ENCODE measurements around the gene MTCH1. TPM values are rescaled to one million over a fixed set of nuclear protein-coding genes. Genes with fewer than 3 reads are reported as not detected.

The MTCH1 gene
- total and polyA plus RNA-seq, 10 of the 15 experiments (the other 5 are each of a cell fraction or from before 2014, with no cell fraction given): 7.2 to 128 (median 85.2) TPM

GRCh38 chr6:36986704-36987047 lies 680 bp upstream of the MTCH1 start:
- H3K4me1 ChIP-seq (ENCODE audit: control insufficient read depth, insufficient read depth, low read length): peaks cover 9% of the 10 kb centered on the region
- peaks cover 2 to 4% of the 10 kb centered on the region in 2 experiments; a peak in 2 of 4 replicates for H3K36me3 ChIP-seq (ENCODE audit: control insufficient read depth in 2 of 2, insufficient read depth in 2 of 2, low read length in 1 of 2)
- peak overlapping the region; percentile 90 for H3K27ac ChIP-seq (ENCODE audit: control insufficient read depth, insufficient read depth)
- BruUV-seq (replicated peaks): no TSS peak
- H4K20me1 ChIP-seq (ENCODE audit: control insufficient read depth, insufficient read depth): no peaks in the 10 kb centered on the region
- intact Hi-C loops (cut with micrococcal nuclease; ENCODE audit: unreplicated experiment): loop anchor here (2.0 kb wide), 1 partner anchor 20 kb away; no protein-coding TSS in a partner anchor
- peak overlapping the region; percentile 94 for H3K9ac ChIP-seq (ENCODE audit: control insufficient read depth, insufficient read depth, low read length)
- POLR2A ChIA-PET: interaction anchor here (1.0 to 4.9 kb wide), 8 partner anchors 15 to 271 kb away, joined by 3 to 74 read pairs (median 5); partner anchors contain the start of genes FGD2 and TBC1D22B
- peak overlapping the region; percentile 39 for H3K4me2 ChIP-seq (ENCODE audit: control insufficient read depth, insufficient read depth)
- RAD21 ChIA-PET (ENCODE audit: unreplicated experiment): interaction anchor here (1.0 to 3.7 kb wide), 8 partner anchors 9 to 185 kb away, joined by 3 to 42 read pairs (median 5); partner anchors contain the start of genes C6orf89 and FGD2
- DNase-seq (ENCODE audit: low read depth, low spot score): no peak
- FAIRE-seq: peak; percentile 96
- H3K4me3 ChIP-seq: peak overlapping the region; percentile 93
- no peaks in the 10 kb centered on the region; a peak in 1 of 4 replicates for H3K27me3 ChIP-seq (replicated peaks in 1 of 2; ENCODE audit: control insufficient read depth in 2 of 2, insufficient read depth in 2 of 2, low read length in 1 of 2)
- H2AFZ ChIP-seq (ENCODE audit: control insufficient read depth, low read depth, low read length): peak overlapping the region; percentile 87
- peaks cover 44% of the 10 kb centered on the region for H3K79me2 ChIP-seq (ENCODE audit: control insufficient read depth, insufficient read depth, low read length)
- in situ Hi-C loops (cut with MboI): no loop called here
- ATAC-seq: peak; percentile 32
- TF ChIP-seq EZH2 (IDR thresholded peaks at IDR 0.05; ENCODE audit: borderline replicate concordance, control insufficient read depth, low read depth, low read length) (no peak), RELB (IDR thresholded peaks at IDR 0.05; ENCODE audit: low read depth) (0 out of 2 replicates have a peak, but pooled peaks have one; percentile 36), GABPA (IDR thresholded peaks at IDR 0.05; ENCODE audit: low read depth) (no peak), PBX3 (IDR thresholded peaks at IDR 0.05; ENCODE audit: insufficient replicate concordance, low read depth, low read length) (no peak), E2F4 (IDR thresholded peaks at IDR 0.05; ENCODE audit: low read depth, low read length) (no peak)
- CTCF ChIA-PET: interaction anchor here (0.8 to 1.4 kb wide), 5 partner anchors 9 to 220 kb away, joined by 3 to 10 read pairs (median 3); partner anchors contain the start of gene C6orf89
- no peaks in the 10 kb centered on the region for H3K9me3 ChIP-seq (replicated peaks; ENCODE audit: control insufficient read depth, insufficient read depth, low read length)
- SMC1A ChIA-PET (ENCODE audit: uncharacterized antibody, unreplicated experiment): interaction anchor here (2.8 to 5.0 kb wide), 2 partner anchors 20 to 32 kb away, joined by 25 to 32 read pairs; no protein-coding TSS in a partner anchor
- 3% methylated on average over 8 of the region's 8 CpGs for WGBS (ENCODE audit: insufficient coverage, insufficient replicate concordance, low lambda C conversion rate, missing lambda C conversion rate)
